Duodenal mucosa (tissue), 2 donors: ENCODE data around the gene VSIG10L2.

ENCODE experiments used
- H3K27ac ChIP-seq: one replicate; pipeline ENCODE4 v1.7.0; 2013; ENCODE audit warnings: low read depth, low read length
- H3K27me3 ChIP-seq, 2 donors: one replicate each; pipeline ENCODE4 v1.7.0; 2013; ENCODE audit warnings: low read length in 2 of 2, control low read depth in 1 of 2; ENCODE audit not compliant: insufficient read depth in 2 of 2, control insufficient read depth in 1 of 2
- H3K36me3 ChIP-seq, 2 donors: one replicate each; pipeline ENCODE4 v1.7.0; 2013; ENCODE audit warnings: low read length in 2 of 2, control low read depth in 1 of 2; ENCODE audit not compliant: insufficient read depth in 2 of 2, control insufficient read depth in 1 of 2
- H3K4me1 ChIP-seq, 2 donors: one replicate each; pipeline ENCODE4 v1.7.0; 2013; ENCODE audit warnings: low read length in 2 of 2, control low read depth in 1 of 2; ENCODE audit not compliant: insufficient read depth in 2 of 2, control insufficient read depth in 1 of 2
- H3K4me3 ChIP-seq, 2 donors: one replicate each; pipeline ENCODE4 v1.7.0; 2013; ENCODE audit warnings: low read length in 2 of 2, low read depth in 1 of 2
- H3K9ac ChIP-seq, 2 donors: one replicate each; pipeline ENCODE4 v1.7.0; 2013; ENCODE audit warnings: low read length in 2 of 2, low read depth in 1 of 2
- H3K9me3 ChIP-seq, 2 donors: one replicate each; pipeline ENCODE4 v1.7.0; 2013; ENCODE audit warnings: low read length in 2 of 2, control low read depth in 1 of 2; ENCODE audit not compliant: control insufficient read depth in 1 of 2

VSIG10L2 gene

DNA sequence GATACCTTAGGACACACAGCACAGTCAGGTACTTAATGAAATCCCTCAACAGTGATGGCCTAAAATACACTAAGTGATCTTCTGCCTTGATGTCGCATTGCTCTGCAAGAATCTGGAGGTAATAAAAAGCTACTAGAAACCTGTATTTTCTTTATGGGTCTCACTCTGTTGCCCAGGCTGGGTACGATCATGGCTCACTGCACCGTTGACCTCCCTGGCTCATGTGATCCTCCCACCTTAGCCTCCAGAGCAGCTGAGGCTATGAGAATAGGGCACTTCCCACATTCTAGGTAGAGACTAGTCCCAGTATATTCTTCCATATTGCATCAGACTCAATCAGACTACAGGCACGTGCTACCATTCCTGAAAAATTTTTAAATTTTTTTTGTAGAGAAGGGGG lies 21.7 kb downstream of the VSIG10L2 start:
- no peaks in the 10 kb centered on the region for H3K36me3 ChIP-seq
- peaks cover 0 to 2% of the 10 kb centered on the region in 2 donors for H3K9me3 ChIP-seq

GRCh38 chr11:125968354-125968753 lies 22.5 kb downstream of the VSIG10L2 start:
- Histone ChIP-seq H3K4me3 (peak overlapping the region in 1 of 2 donors; percentile 27), H3K9me3 (no peaks in the 10 kb centered on the region), H3K27me3 (no peaks in the 10 kb centered on the region), H3K27ac (no peak overlapping the region), H3K4me1 (peaks cover 6 to 12% of the 10 kb centered on the region in 2 donors), H3K9ac (no peak overlapping the region), H3K36me3 (no peaks in the 10 kb centered on the region)

More for the DNA sequence above, 21.7 kb downstream of the VSIG10L2 start:
- no peak overlapping the region for H3K27ac ChIP-seq
- peaks cover 6 to 12% of the 10 kb centered on the region in 2 donors for H3K4me1 ChIP-seq
- no peaks in the 10 kb centered on the region for H3K27me3 ChIP-seq
- no peak overlapping the region for H3K9ac ChIP-seq
- H3K4me3 ChIP-seq: no peak overlapping the region

- Histone ChIP-seq H3K27ac (no peak overlapping the region), H3K4me1 (peaks cover 3 to 12% of the 10 kb centered on the region in 2 donors), H3K9ac (no peak overlapping the region), H3K4me3 (no peak overlapping the region), H3K9me3 (no peaks in the 10 kb centered on the region), H3K27me3 (no peaks in the 10 kb centered on the region), H3K36me3 (no peaks in the 10 kb centered on the region)
These were observed 25.8 kb downstream of the VSIG10L2 start for GRCh38 chr11:125971618-125972017.

DNA sequence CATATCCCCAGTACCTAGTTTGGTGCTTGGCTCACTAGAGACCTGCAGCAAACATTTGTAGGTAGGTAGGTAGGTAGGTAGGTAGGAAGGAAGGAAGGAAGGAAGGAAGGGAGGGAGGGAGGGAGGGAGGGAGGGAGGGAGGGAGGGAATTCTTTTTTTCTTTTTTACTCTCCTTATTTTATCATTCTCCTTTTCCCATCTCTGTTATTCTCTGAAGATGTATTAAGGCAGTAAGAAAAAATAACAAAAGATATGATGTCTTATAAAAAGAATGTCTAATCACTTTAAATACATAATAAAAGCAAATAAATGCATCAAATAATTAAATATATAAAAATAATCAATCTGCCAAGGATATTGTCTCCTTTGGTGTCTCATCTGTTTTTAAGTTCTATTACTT lies 28.4 kb downstream of the VSIG10L2 start:
- Histone ChIP-seq H3K4me1 (no peaks in the 10 kb centered on the region), H3K36me3 (no peaks in the 10 kb centered on the region), H3K9me3 (no peaks in the 10 kb centered on the region), H3K4me3 (no peak overlapping the region), H3K9ac (no peak overlapping the region), H3K27me3 (no peaks in the 10 kb centered on the region), H3K27ac (no peak overlapping the region)

GRCh38 chr11:125975634-125976033 lies 29.8 kb downstream of the VSIG10L2 start:
- no peaks in the 10 kb centered on the region for H3K36me3 ChIP-seq
- no peak overlapping the region for H3K27ac ChIP-seq
- no peaks in the 10 kb centered on the region for H3K4me1 ChIP-seq
- H3K9me3 ChIP-seq: no peaks in the 10 kb centered on the region
- no peak overlapping the region for H3K9ac ChIP-seq
- no peak overlapping the region for H3K4me3 ChIP-seq
- H3K27me3 ChIP-seq: no peaks in the 10 kb centered on the region

- Histone ChIP-seq H3K9me3 (no peaks in the 10 kb centered on the region), H3K27ac (no peak overlapping the region), H3K27me3 (no peaks in the 10 kb centered on the region), H3K9ac (no peak overlapping the region), H3K4me3 (no peak overlapping the region), H3K36me3 (no peaks in the 10 kb centered on the region), H3K4me1 (no peaks in the 10 kb centered on the region)
These were observed 30.3 kb downstream of the VSIG10L2 start for GRCh38 chr11:125976156-125976555.

- H3K4me3 ChIP-seq: no peak overlapping the region
- no peaks in the 10 kb centered on the region for H3K36me3 ChIP-seq
- H3K9me3 ChIP-seq: no peaks in the 10 kb centered on the region
- H3K27me3 ChIP-seq: no peaks in the 10 kb centered on the region
- H3K4me1 ChIP-seq: no peaks in the 10 kb centered on the region
- no peak overlapping the region for H3K27ac ChIP-seq
- no peak overlapping the region for H3K9ac ChIP-seq
These were observed 31.5 kb downstream of the VSIG10L2 start for GRCh38 chr11:125977333-125977732.

- Histone ChIP-seq H3K36me3 (no peaks in the 10 kb centered on the region), H3K9ac (no peak overlapping the region), H3K27ac (no peak overlapping the region), H3K4me1 (no peaks in the 10 kb centered on the region), H3K27me3 (no peaks in the 10 kb centered on the region), H3K9me3 (no peaks in the 10 kb centered on the region), H3K4me3 (no peak overlapping the region)
These were observed 32.4 kb downstream of the VSIG10L2 start for GRCh38 chr11:125978181-125978716.

DNA sequence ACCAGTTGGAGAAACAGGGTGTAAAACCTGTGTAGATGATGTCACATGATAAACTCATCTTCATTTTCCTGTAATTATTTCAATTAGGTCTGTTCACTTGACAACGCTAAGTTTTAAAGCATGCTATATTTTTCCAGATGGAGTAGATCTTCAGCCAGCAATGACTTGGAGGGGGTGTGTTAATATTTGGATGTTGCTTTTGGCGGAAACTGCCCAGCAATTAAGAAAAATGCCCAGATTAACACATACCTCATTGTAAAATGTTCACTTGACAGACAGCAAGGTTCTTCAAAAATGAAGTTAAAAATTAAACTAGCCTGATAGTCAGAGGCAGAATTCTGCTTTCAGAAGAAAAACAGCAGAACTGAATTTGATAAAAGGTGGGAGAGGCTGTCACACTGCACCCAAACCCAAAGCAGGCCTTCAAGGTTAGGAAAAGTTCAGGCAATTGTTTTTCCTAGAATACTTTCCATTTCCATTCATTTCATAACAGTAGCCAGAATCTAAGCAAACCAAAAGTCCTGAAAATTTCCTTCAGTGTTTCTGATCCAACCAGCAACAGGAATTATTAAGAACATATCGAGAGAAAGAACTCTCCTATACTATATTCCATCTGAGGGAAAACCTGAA lies 33.0 kb downstream of the VSIG10L2 start:
- no peaks in the 10 kb centered on the region for H3K4me1 ChIP-seq
- H3K36me3 ChIP-seq: no peaks in the 10 kb centered on the region
- H3K9ac ChIP-seq: no peak overlapping the region
- no peak overlapping the region for H3K4me3 ChIP-seq
- no peaks in the 10 kb centered on the region for H3K27me3 ChIP-seq
- H3K27ac ChIP-seq: no peak overlapping the region
- H3K9me3 ChIP-seq: no peaks in the 10 kb centered on the region

GRCh38 chr11:125979511-125979910 lies 33.7 kb downstream of the VSIG10L2 start:
- no peaks in the 10 kb centered on the region for H3K36me3 ChIP-seq
- H3K4me3 ChIP-seq: no peak overlapping the region
- H3K9me3 ChIP-seq: no peaks in the 10 kb centered on the region
- H3K27ac ChIP-seq: no peak overlapping the region
- no peaks in the 10 kb centered on the region for H3K4me1 ChIP-seq
- H3K9ac ChIP-seq: no peak overlapping the region
- H3K27me3 ChIP-seq: no peaks in the 10 kb centered on the region
